ENCODE results near the gene DLG2.

DNA sequence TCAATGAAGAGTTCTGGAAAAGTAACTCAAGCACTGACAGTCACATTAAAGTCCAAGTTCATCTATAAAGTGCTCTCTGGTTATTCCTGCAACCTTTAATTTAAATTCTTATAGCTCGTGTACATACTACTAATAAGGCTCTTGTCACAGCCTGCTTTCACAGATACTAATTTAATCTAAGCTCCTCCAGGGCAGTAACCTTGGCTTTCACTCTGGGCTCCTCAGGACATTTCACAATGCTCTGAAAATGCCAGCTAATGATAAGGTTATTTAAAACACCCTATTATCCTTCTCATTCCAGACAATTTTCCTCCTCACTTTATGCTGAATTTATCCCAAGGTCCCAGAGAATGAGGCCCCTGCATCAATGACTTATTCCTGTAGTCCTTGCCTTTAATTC is 2098.3 kb downstream of the DLG2 start:
- TF ChIP-seq TAF1 (IDR thresholded peaks at IDR 0.05; ENCODE audit: low read depth) (no peak), CREB1 (IDR thresholded peaks at IDR 0.05; ENCODE audit: low read depth) (no peak), EP300 (IDR thresholded peaks at IDR 0.05; ENCODE audit: borderline replicate concordance) (no peak), CEBPB (IDR thresholded peaks at IDR 0.05) (no peak)
- TF ChIP-seq, protein P1, sequence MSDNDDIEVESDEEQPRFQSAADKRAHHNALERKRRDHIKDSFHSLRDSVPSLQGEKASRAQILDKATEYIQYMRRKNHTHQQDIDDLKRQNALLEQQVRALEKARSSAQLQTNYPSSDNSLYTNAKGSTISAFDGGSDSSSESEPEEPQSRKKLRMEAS (IDR thresholded peaks at IDR 0.05): no peak
